Stimulated activated CD4-positive, alpha-beta T cell treated with anti-CD3 and anti-CD28 coated beads, Interleukin-12 subunit alpha, Interleukin-12 subunit beta, amount 100 ng/mL, for 4 hours (primary cell): ENCODE results near the gene HTRA1.

ENCODE experiments used
- DNase-seq: peaks from one replicate; pipeline ENCODE4 v3.0.0-alpha.2; 2020

Gene HTRA1

DNA sequence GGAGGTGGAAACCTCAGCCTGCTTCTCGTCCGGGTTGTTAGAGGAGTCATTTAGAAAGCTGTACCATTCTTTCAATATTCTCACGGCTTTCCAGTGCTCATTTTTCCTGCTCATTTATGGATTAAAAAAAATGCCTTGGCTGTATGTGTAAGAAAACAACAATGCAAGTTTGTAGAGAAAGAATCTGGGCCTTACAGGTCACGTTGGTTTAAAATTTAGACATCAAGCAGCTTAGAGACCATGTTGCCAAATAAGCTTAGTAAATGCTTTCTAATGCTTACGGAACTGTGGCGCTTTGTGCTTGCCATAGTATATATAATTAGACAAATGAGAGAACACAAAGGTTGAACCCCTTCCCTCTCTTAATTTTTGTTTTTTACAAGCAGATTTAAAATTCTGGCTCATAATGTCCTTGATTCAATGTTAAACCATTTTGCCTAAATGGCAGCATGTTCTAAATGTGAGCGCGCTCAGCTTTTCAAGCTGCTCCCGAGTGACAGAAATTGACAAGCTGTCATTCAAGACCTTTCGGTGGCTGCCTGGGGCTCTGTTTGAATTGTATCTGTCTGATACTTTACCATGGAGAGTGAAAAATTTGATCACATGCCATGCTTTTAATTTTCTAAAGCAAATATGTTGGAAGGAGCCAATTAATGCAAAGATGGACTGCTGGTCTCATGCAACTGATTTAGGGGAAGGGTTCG lies 5.8 kb upstream of the HTRA1 start:
- no peak for DNase-seq

GRCh38 chr10:122457934-122458333 lies 3.4 kb upstream of the HTRA1 start:
- no peak for DNase-seq

DNA sequence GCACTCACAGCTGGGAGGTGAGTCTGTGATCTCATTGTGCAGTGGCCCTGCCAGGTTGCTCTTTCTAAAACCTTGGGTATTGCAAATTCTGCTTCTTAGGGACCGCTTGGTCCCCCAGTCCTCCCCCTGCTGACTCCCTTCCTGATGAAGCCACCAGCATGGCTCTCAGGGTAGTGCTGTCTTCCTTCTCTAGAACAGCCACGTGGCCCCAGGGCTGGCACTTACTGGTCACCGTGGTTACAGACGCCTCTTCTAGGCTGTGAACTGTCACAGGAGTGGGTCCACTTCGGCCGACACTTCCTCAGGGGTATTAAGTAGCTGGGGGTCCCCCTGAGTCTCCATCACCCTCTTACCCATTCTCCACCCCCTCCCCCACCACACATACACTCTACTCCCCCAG lies 2.7 kb upstream of the HTRA1 start:
- DNase-seq: no peak

DNA sequence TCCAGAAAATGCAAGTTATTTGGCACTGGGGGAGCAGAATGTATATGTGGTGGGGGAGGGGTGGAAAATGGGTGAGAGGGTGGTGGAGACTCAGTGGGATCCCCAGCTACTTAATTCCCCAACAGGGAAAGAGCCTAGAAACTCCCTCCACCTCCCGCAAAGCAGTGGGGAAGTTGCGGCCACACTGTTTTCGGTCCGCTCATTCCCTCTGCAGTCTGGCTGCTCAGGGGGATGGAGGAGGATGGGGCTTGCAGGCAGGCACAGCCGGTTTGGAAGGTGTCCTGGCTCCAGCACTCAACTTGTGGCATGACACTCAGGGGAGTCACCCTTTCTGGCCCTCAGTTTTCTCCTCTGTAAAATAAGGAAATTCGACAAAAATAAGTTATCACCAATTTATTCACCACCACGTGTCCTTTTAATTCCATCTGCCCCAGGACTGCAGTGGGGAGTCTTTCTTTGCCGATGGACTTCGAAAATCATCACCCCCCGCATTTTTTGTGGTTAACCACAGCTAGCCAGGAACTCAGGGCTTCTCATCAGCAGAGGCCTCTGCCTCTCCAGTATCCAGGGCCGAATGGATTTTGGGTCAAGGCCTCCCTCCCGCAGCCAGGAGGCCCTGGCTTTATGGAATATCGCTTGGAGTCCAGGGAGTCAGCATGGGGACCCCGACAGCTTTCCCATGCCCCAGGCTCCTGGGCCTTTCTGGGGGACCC lies 1.6 kb upstream of the HTRA1 start:
- no peak for DNase-seq

- DNase-seq: no peak
These were observed 461 bp upstream of the HTRA1 start for GRCh38 chr10:122460891-122461293.

- no peak for DNase-seq
These were observed 578 bp downstream of the HTRA1 start for GRCh38 chr10:122461729-122462532.

DNA sequence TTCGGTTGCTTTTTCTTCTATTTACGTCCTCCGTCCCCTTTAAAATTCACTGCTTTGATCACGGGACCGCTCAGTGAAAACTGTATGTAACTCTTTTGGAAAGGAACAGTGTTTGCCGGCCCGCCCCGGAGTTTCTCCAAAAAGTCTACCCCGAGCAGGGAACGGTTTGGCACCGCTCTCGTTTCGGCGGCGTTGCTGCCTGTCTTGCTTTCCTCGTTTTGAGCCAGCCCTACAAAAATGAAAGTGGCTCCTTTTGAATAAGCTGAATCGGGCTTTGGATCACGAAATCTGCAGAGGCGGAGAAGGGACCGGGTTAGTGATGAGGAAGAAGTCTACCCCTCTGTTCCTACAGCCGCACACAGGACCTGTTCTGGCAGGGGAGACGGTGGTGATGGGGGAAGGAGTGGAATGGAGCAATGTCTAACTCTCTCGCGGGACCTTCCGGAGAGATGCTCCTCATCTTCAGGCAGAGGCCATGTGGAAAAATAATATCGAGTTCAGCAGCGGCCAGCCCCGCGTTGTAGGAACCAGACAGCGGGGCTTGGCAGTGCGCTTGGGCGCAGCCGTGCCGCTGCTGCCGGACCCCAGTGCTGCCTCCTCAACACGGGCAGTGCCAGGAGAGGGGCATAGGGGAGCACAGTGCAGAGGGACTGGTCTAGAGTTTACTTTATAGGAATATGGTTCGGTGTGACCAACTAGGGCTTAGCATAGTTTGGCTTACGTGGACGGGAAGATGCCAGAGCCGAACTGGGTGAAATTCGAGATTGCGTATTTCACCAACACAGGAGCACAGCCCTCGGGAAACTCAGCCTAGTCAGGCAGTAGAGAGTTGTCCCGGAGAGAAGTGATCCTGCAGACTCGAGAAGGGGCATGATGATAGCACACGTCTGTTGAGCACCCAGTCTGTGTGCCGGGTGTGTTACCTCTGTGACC lies 1.4 kb downstream of the HTRA1 start:
- DNase-seq: no peak

- no peak for DNase-seq
These were observed 2.3 kb downstream of the HTRA1 start for GRCh38 chr10:122463466-122464249.

DNA sequence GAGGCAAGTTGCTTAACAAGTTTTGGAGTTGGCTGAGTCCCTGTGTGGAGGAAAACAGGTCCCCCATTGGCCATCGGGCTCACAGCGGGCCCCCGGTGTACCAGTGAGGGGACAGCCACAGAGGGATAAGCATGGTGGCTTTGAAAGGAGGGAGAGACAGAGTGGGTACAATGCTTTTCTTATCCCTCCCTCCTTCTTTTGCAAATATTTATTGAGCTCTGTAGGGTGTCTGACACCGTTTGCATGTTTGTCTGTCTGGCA lies 2.8 kb downstream of the HTRA1 start:
- DNase-seq: no peak

DNA sequence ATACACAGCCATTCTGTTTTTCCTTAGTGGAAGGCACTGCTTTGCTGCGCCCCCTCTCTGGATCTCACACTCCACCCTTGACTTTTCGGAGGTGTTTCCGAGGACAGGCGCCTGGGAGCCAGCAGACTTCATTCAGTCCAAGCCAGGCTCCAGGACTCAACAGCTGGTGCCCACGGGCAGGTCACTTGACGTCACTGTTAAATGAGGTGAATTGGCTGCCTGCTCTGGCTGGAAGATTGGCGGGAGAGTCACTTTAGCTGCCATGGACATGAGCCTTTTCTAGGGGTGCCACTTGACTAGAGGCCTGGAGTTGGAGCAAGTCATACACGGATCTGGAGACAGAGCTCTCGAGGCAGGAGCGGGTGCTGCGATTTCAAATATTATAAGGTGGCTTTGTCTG lies 3.2 kb downstream of the HTRA1 start:
- DNase-seq: no peak

- DNase-seq: no peak
These were observed 4.2 kb downstream of the HTRA1 start for GRCh38 chr10:122465401-122466040.

GRCh38 chr10:122466951-122467381 lies 5.6 kb downstream of the HTRA1 start:
- DNase-seq: no peak

DNA sequence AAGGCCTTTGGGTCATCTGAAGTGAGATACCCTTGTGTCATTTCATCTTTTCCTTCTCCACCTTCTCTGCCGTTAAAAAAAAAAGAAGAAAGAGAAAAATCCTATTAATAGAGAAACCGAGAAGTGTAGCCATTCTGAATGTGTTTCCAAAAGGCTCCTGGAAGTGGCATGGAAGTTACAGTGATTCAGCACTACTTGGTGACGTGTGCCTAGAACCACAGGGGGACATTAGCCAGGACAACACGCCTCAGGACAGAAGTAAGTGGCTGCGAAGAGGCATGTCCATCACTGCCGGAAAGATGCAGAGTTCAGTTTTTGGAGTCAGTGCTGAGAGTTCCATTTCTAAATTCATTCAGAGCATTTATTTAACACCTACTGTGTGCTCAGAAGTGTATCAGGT lies 6.3 kb downstream of the HTRA1 start:
- no peak for DNase-seq

DNA sequence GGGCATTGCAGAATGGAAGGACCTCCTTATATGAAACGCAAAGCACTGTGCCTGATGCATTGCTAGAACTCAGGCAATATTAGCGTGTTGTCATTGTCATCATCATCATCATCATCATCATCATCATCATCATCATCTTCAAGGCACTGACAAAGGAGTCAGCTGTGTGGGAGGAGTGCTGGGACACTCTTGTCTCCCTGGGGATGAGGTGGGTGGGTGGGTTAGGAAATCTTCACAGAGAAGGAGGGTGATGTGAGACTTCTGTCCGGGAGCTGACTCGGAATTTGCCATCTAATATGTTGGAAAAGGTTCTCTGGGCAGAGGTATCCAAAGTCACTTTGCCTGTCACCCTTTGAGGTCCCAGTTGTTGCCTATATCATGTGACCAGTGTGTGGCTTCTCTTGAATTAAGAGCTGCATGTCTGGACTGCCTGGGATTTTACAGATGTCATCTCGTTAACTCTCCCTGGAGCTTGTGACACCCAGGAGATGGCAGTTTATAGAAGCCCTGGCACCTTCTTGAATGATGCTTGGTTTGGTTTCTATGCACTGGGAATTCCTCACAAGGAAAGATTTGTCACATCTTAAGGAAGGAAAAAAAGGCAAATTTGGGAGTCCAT lies 7.1 kb downstream of the HTRA1 start:
- no peak for DNase-seq

DNA sequence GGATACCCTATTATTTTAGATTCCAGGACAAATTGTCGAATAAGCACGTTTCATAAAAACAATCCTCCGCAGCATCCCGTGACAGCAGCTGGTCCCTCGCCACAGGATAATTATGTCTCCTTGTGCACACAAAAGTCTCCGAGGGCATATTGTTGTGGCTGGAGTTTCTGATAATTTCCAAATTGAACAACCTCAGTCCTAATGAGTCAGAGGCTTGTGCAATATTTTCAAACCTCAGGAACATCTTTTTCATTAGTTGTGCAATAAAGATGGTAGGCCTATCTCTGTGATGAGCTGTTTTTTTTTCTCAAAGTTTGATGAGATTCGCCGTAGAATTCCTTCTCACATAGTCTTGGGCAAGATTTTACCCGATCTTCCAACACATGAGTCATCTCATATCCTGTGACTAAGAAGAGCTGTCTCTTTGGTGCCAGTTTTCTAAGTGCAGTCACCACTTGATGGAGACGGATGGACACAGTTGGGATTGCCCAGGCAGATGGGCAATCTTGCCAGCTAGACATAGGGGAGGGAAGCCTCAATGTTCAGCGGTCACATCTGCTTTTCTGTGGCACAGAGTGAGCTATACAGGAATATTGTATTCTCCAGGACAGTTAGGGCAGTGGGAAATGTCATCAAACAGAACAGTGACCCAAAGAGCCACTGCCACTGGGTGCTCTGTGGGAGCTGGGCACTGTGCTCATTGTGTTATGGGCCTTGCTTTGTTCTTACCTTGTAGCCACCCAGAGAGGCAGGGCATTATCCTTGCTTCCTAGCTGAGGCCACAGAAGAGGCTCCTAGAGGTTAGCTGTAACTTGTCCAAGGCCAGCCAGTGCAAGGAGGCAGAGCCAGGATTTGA lies 7.8 kb downstream of the HTRA1 start:
- DNase-seq: no peak

DNA sequence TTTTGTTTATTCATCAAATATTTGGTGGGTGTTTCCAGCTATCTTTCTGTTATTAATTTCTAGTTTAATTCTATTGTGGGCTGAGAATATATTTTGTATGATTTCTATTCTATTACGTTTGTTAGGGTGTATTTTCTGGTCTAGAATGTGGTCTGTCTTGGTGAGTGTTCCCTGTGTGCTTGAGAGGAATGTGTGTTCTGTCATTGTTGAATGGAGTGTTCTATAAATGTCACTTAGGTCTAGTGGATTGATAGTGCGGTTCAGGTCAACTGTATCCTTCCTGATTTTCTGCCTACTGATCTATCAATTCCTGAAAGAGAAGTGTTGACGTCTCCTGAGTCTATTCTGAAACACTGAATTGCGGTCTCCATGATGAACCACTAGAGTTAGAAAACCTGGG lies 8.5 kb downstream of the HTRA1 start:
- DNase-seq: no peak

DNA sequence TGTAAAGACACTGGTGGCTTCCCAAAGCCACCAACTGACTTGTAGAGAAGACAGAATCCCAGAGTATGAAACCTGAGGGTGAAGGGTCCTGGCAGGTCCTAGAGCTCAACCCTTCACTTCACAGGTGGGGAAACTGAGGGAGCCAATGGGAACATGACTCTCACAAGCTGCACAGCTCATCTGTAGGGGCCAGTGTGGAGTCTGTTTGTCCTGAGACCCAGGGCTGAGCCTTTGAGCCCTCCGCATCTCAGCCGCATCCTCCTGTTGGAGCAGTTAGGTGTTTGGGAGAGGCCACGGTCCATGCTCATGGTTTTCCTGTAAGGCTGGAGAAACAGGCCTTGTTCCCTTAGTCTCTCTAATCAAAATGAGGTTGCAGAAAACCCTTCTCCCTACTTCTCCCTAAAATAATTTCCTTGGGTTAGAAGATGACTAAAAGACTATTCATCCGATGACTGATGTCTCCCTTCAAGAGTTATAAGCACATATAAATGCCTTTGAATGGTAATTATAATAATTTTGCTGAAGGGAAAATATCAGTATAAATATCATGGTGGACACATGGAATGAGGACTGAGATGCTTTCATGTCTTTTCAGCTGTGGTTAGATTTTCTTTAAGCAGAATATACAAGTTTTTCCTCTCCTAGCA lies 10.3 kb downstream of the HTRA1 start:
- no peak for DNase-seq

DNA sequence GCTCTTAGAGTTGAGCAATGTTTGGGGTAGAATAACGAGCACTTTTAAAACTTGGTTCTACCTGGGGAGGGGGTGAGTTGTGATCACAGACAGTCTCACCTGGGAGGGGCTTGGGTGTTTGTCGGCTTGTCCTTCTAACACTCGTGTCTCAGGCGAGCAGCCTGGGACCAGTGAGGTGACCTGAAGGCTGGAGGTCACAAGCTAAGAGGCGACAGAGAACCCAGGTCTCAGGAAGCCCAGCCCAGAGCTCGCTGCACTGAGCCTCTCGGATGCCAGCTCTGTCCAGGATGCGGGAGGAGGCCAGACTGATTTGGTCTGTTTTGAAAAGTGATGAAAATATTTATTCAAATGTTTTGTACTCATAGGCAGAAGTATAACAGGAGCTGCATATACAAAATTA lies 11.8 kb downstream of the HTRA1 start:
- DNase-seq: no peak

DNA sequence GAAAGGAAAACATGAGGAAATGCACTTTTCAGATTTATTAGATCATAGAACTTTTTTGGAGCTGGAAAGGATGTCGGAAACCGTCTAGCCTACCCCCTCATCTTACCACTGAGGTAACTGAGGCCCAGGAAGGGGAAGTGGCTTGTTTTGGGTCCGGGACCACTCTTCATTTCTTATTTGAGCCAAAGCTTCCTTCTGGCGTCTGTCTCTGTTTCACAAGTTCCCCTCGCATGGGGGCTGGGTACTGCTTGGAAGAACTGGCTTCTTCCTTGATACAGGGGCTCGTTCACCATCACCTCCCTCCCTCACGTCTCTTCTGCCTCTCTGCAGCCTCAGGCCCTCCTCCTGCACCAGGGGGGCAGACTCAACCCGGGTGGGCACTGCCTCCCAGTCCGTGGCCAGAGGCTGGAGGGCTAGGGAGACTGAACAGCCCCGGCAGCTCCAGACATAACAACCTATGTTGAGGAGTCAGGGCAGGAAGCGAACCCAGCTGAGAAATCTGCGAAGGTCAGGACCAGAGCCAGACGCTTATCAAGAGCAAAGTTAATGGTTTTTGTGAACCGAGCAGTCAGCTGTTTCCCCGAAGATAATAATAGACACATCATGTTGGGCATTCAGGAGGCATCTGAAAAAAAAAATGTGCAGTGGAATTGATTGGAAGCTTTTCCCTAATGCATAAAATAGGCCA lies 12.9 kb downstream of the HTRA1 start:
- DNase-seq: no peak
